HK-2 (cell line): ENCODE measurements around the gene PANK2.
"Not testable (repeated sequence)": the region's sequence is repeated elsewhere in the genome, so short reads cannot be mapped to it uniquely, and the experiment has no call there.

Experiments used
- DNase-seq: peaks from one replicate; pipeline ENCODE4 v3.0.0-alpha.2; 2018; ENCODE audit not compliant: unreplicated experiment

The PANK2 gene

GRCh38 chr20:3888622-3889488, at the start of gene PANK2:
Gene PANK2 (plus strand): TSS chr20:3889387.
- peak; percentile 100 for DNase-seq

- DNase-seq = not testable (repeated sequence)
Observed at GRCh38 chr20:3840201-3840600, 49.0 kb upstream of the PANK2 start.

- no peak for DNase-seq
Observed at GRCh38 chr20:3842348-3842930, 46.7 kb upstream of the PANK2 start.

- DNase-seq = peak; percentile 43
Observed at GRCh38 chr20:3843490-3843889, 45.7 kb upstream of the PANK2 start.

GRCh38 chr20:3843990-3844619, 45.1 kb upstream of the PANK2 start:
- DNase-seq = not testable (repeated sequence)

GRCh38 chr20:3846378-3846739, 42.8 kb upstream of the PANK2 start:
- no peak for DNase-seq

GRCh38 chr20:3846740-3847428, 42.3 kb upstream of the PANK2 start, which contains the start of gene MAVS:
Gene MAVS (plus strand): TSS chr20:3846834. CDS start chr20:3854625, 7,791 bp downstream.
- DNase-seq = peak; percentile 91

- DNase-seq = no peak
Observed at GRCh38 chr20:3847429-3847940, 41.7 kb upstream of the PANK2 start.

GRCh38 chr20:3848565-3848964, 40.6 kb upstream of the PANK2 start:
- DNase-seq = no peak

- DNase-seq = no peak
Observed at GRCh38 chr20:3854462-3854871, 34.7 kb upstream of the PANK2 start.

GRCh38 chr20:3857405-3857804, 31.8 kb upstream of the PANK2 start:
- DNase-seq = no peak

- no peak for DNase-seq
Observed at GRCh38 chr20:3858689-3859088, 30.5 kb upstream of the PANK2 start.

GRCh38 chr20:3861191-3861590, 28.0 kb upstream of the PANK2 start:
- DNase-seq = no peak

- DNase-seq = no peak
Observed at GRCh38 chr20:3862333-3862732, 26.9 kb upstream of the PANK2 start.

- DNase-seq = no peak
Observed at GRCh38 chr20:3863317-3863716, 25.9 kb upstream of the PANK2 start.

- no peak for DNase-seq
Observed at GRCh38 chr20:3864518-3864917, 24.7 kb upstream of the PANK2 start.

- no peak for DNase-seq
Observed at GRCh38 chr20:3865152-3865886, 23.9 kb upstream of the PANK2 start.

- no peak for DNase-seq
Observed at GRCh38 chr20:3865887-3866407, 23.2 kb upstream of the PANK2 start.

GRCh38 chr20:3866464-3866863, 22.7 kb upstream of the PANK2 start:
- DNase-seq = no peak

- no peak for DNase-seq
Observed at GRCh38 chr20:3867802-3868201, 21.4 kb upstream of the PANK2 start.
